Uterus (tissue), 2 donors: ENCODE data around the gene DPP9.

ENCODE experiments used
- POLR2A ChIP-seq, 2 donors: fragments of 450-650 bp; IDR thresholded peaks; one replicate each; pipeline ENCODE4 v1.6.1; 2016; ENCODE audit warnings: antibody characterized with exemption in 2 of 2, mild to moderate bottlenecking in 1 of 2, moderate library complexity in 1 of 2
- TF ChIP-seq, protein P1 (sequence below), 4 experiments: fragments of 200-600 bp in 2 of 4; fragments of 450-650 bp in 2 of 4; sonication (generic) in 2 of 4; IDR thresholded peaks; one replicate each; pipeline ENCODE4 v1.5.1; 2016 to 2019; ENCODE audit warnings: antibody characterized with exemption in 4 of 4, mild to moderate bottlenecking in 2 of 4, moderate library complexity in 1 of 4

DNA sequence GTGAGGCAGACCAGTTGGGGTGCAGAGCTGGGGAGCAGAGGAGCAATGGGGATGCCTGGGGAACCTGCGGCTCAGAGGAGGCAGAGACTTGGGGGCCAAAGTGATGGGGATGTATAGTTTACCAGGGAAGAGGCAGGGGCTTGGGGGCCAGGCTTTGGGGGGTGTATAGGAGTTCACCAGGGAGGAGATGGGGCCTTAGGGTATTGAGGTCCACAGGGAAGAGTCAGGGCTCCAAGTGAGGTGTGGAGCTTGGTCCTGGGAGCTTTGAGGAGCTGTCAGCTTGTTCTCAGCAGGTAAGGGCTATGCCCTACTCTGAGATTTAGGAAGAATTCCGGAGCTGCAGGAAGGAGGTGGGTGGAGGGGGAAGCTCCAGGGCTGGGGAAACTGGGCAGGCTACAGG is 73.5 kb downstream of the DPP9 start:
- TF ChIP-seq, protein P1, sequence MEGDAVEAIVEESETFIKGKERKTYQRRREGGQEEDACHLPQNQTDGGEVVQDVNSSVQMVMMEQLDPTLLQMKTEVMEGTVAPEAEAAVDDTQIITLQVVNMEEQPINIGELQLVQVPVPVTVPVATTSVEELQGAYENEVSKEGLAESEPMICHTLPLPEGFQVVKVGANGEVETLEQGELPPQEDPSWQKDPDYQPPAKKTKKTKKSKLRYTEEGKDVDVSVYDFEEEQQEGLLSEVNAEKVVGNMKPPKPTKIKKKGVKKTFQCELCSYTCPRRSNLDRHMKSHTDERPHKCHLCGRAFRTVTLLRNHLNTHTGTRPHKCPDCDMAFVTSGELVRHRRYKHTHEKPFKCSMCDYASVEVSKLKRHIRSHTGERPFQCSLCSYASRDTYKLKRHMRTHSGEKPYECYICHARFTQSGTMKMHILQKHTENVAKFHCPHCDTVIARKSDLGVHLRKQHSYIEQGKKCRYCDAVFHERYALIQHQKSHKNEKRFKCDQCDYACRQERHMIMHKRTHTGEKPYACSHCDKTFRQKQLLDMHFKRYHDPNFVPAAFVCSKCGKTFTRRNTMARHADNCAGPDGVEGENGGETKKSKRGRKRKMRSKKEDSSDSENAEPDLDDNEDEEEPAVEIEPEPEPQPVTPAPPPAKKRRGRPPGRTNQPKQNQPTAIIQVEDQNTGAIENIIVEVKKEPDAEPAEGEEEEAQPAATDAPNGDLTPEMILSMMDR (IDR thresholded peaks at IDR 0.05): no peak
- no peak for TF ChIP-seq POLR2A (IDR thresholded peaks at IDR 0.05)
